Kidney (tissue), 14 donors: ENCODE measurements around the gene HMG20B. TPM values are rescaled to one million over a fixed set of nuclear protein-coding genes. Genes with fewer than 3 reads are reported as not detected.

Source experiments
- DNase-seq, 5 donors: peaks; one replicate each; pipeline ENCODE4 v3.0.0-alpha.2; 2013 to 2020
- FAIRE-seq: peaks from 2 replicates; lab custom pipeline; 2012; peaks lifted over from hg19 to GRCh38; lab: Jason Lieb, UNC
- H3K27ac ChIP-seq, 2 donors: one replicate each; pipeline ENCODE4 v1.7.0; 2013; ENCODE audit warnings: low read depth in 2 of 2, low read length in 2 of 2, inconsistent platforms in 1 of 2
- H3K27me3 ChIP-seq: one replicate; pipeline ENCODE4 v1.7.1; 2013; ENCODE audit warnings: low read length, inconsistent platforms; ENCODE audit not compliant: control insufficient read depth, insufficient read depth
- H3K36me3 ChIP-seq, 3 donors: one replicate each; pipeline versions ENCODE4 v1.7.0 to v1.7.1; 2013; ENCODE audit warnings: low read length in 3 of 3, control low read depth in 1 of 3, inconsistent platforms in 1 of 3; ENCODE audit not compliant: insufficient read depth in 3 of 3, control insufficient read depth in 2 of 3
- H3K4me1 ChIP-seq, 3 donors: one replicate each; pipeline versions ENCODE4 v1.7.0 to v1.7.1; 2013; ENCODE audit warnings: low read length in 3 of 3, inconsistent platforms in 1 of 3, low read depth in 1 of 3; ENCODE audit not compliant: control insufficient read depth in 2 of 3, insufficient read depth in 2 of 3
- H3K4me3 ChIP-seq, 3 donors: one replicate each; pipeline versions ENCODE4 v1.7.0 to v1.8.1; 2013; ENCODE audit warnings: low read length in 3 of 3, control low read depth in 1 of 3, inconsistent platforms in 1 of 3
- H3K9ac ChIP-seq, 3 donors: one replicate each; pipeline versions ENCODE4 v1.7.0 to v1.7.1; 2013; ENCODE audit warnings: low read length in 3 of 3, control low read depth in 1 of 3, inconsistent platforms in 1 of 3
- H3K9me3 ChIP-seq, 3 donors: one replicate each; pipeline versions ENCODE4 v1.7.0 to v1.7.1; 2013; ENCODE audit warnings: low read length in 3 of 3, control low read depth in 1 of 3, inconsistent platforms in 1 of 3; ENCODE audit not compliant: control insufficient read depth in 2 of 3, insufficient read depth in 1 of 3
- intact Hi-C: fragments of 100-400 bp; cut with DNase I; formaldehyde crosslinking; loops from one replicate; pipeline ENCODE4 v1.11.1; 2022
- polyA plus RNA-seq: library from polyadenylated mRNA; stranded (reverse); fragments of 350-450 nt; fragmentation: Illumina TruSeq; extraction: RNeasy Lipid Tissue Mini Kit (QIAGEN cat#74804); gene quantifications from one replicate; pipeline ENCODE4 v1.2.3, GENCODE V29; 2014; ENCODE audit warnings: low read depth, low replicate concordance; ENCODE audit not compliant: insufficient read depth
- total RNA-seq: library from RNA; stranded (reverse); fragmentation: NEBNext Ultra II Directional; extraction: Animal tissue kit (Norgen Biotek cat#: 25700); gene quantifications from one replicate; pipeline ENCODE4 v1.2.1, GENCODE V29; 2021
- TF ChIP-seq, protein P1 (sequence below): IDR thresholded peaks from 3 replicates; pipeline ENCODE4 v1.5.1; 2012; ENCODE audit warnings: mild to moderate bottlenecking, moderate library complexity, borderline replicate concordance; ENCODE audit not compliant: insufficient read depth; ENCODE audit errors: extremely low read depth
- donor health status: control.
- donor health status: control.
- donor health status: control.
- donor health status: control.
- donor health status: control.
- donor health status: DM: yes; HTN: yes; CAD: no.
- donor health status: Normal renal cell carcinoma (clear cell type).

The HMG20B gene
- total and polyA plus RNA-seq, 2 donors from 2014 or later = 69.7 to 82.6 TPM

DNA sequence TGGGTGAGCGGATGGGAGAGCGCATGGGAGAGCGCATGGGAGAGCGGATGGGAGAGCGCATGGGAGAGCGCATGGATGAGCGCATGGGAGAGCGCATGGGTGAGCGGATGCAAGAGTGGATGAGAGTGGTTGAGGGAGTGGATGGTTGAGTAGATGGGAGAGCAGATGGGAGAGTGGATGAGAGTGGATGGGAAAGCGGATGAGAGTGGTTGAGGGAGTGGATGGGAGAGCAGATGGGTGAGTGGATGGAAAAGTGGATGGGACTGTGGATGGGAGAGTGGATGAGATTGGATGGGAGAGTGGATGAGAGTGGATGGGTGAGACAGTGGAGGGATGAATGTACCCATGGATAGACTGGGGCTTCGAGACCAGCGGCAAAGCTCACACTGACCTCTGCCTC lies 42.4 kb upstream of the HMG20B start:
- Histone ChIP-seq H3K27me3 (no peaks in the 10 kb centered on the region), H3K4me3 (no peak overlapping the region), H3K4me1 (no peaks in the 10 kb centered on the region), H3K9me3 (no peaks in the 10 kb centered on the region), H3K9ac (no peak overlapping the region), H3K36me3 (peaks cover 0 to 13% (median 11%) of the 10 kb centered on the region in 3 donors), H3K27ac (no peak overlapping the region)
- intact Hi-C loops = no loop called here
- DNase-seq (no peak), FAIRE-seq (no peak)
- TF ChIP-seq, protein P1, sequence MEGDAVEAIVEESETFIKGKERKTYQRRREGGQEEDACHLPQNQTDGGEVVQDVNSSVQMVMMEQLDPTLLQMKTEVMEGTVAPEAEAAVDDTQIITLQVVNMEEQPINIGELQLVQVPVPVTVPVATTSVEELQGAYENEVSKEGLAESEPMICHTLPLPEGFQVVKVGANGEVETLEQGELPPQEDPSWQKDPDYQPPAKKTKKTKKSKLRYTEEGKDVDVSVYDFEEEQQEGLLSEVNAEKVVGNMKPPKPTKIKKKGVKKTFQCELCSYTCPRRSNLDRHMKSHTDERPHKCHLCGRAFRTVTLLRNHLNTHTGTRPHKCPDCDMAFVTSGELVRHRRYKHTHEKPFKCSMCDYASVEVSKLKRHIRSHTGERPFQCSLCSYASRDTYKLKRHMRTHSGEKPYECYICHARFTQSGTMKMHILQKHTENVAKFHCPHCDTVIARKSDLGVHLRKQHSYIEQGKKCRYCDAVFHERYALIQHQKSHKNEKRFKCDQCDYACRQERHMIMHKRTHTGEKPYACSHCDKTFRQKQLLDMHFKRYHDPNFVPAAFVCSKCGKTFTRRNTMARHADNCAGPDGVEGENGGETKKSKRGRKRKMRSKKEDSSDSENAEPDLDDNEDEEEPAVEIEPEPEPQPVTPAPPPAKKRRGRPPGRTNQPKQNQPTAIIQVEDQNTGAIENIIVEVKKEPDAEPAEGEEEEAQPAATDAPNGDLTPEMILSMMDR = no peak

DNA sequence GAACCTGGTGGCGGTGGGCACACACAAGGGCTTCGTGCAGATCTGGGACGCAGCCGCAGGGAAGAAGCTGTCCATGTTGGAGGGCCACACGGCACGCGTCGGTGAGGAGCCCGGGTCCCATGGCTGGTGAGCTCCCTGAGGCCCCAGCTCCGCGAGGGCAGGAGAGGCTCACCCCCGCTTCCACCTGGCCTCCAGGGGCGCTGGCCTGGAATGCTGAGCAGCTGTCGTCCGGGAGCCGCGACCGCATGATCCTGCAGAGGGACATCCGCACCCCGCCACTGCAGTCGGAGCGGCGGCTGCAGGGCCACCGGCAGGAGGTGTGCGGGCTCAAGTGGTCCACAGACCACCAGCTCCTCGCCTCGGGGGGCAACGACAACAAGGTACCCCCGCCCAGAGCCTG lies 41.0 kb upstream of the HMG20B start:
- no peak for DNase-seq
- H3K9ac ChIP-seq = no peak overlapping the region
- no peaks in the 10 kb centered on the region for H3K27me3 ChIP-seq
- FAIRE-seq = no peak
- H3K4me1 ChIP-seq = no peaks in the 10 kb centered on the region
- intact Hi-C loops = no loop called here
- H3K36me3 ChIP-seq = peaks cover 0 to 16% (median 14%) of the 10 kb centered on the region in 3 donors
- H3K4me3 ChIP-seq = no peak overlapping the region
- H3K27ac ChIP-seq = no peak overlapping the region
- H3K9me3 ChIP-seq = no peaks in the 10 kb centered on the region
- TF ChIP-seq, protein P1 = no peak

- Histone ChIP-seq H3K9me3 (no peaks in the 10 kb centered on the region), H3K27ac (no peak overlapping the region), H3K36me3 (peaks cover 0 to 16% (median 13%) of the 10 kb centered on the region in 3 donors), H3K27me3 (no peaks in the 10 kb centered on the region), H3K4me3 (no peak overlapping the region), H3K4me1 (no peaks in the 10 kb centered on the region), H3K9ac (no peak overlapping the region)
- TF ChIP-seq, protein P1 = no peak
- DNase-seq (no peak), FAIRE-seq (no peak)
- intact Hi-C loops = no loop called here
Measured at GRCh38 chr19:3532154-3532786, 40.5 kb upstream of the HMG20B start.
